Measurements from ENCODE around the gene CHDH.

DNA sequence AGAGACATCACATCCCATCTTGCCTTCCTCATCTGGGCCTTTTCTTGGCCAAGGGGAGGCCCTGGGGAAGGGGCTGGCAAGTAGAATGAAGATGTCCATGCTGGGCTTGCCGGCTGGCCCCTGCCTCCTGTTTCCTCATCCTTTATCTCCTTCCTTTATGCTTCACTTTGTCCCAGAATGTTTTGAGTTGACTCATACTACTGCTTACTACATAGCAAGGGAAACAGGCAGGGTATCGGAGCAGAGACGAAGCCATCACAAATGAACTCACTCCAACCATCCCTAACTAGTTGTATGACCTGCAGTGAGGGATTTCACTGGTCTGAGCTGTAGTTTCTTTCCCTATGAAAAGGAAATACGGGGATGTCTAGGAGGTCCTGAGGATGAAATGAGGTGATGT is 66.0 kb downstream of the CHDH start:
- TF ChIP-seq SUZ12 (IDR thresholded peaks at IDR 0.05; ENCODE audit: extremely low read depth, insufficient read depth, insufficient read length) (no peak), YY1 (IDR thresholded peaks at IDR 0.05; ENCODE audit: insufficient read depth, insufficient read length) (no peak)
